Lung (tissue), 12 donors: Measurements from ENCODE around the gene KCNJ6. TPM values are rescaled to one million over a fixed set of nuclear protein-coding genes. Genes with fewer than 3 reads are reported as not detected.

ENCODE experiments used
- ATAC-seq: fragments of 200-7000 bp; cut with Tn5 transposase; one replicate; pipeline ENCODE4 v1.9.1; 2020; ENCODE audit warnings: moderate number of reproducible peaks; ENCODE audit not compliant: insufficient read depth, low FRiP score
- DNase-seq, 3 donors: peaks; one replicate each; pipeline ENCODE4 v3.0.0-alpha.2; 2013 to 2017
- H3K27ac ChIP-seq, 2 donors: one replicate each; pipeline ENCODE4 v1.5.1; 2013; ENCODE audit warnings: mild to moderate bottlenecking in 2 of 2, moderate library complexity in 2 of 2, control low read depth in 1 of 2, inconsistent platforms in 1 of 2, low read depth in 1 of 2, low read length in 1 of 2
- H3K27me3 ChIP-seq, 3 donors: one replicate each; pipeline ENCODE4 v1.5.1; 2013; ENCODE audit warnings: low read length in 2 of 3; ENCODE audit not compliant: control insufficient read depth in 3 of 3, insufficient read depth in 3 of 3
- H3K36me3 ChIP-seq, 4 donors: one replicate each; pipeline ENCODE4 v1.5.1; 2013; ENCODE audit warnings: low read length in 4 of 4, mild to moderate bottlenecking in 1 of 4, moderate library complexity in 1 of 4; ENCODE audit not compliant: control insufficient read depth in 4 of 4, insufficient read depth in 4 of 4
- H3K4me1 ChIP-seq, 5 donors: one replicate each; pipeline ENCODE4 v1.5.1; 2013; ENCODE audit warnings: low read length in 5 of 5, mild to moderate bottlenecking in 2 of 5, moderate library complexity in 1 of 5; ENCODE audit not compliant: control insufficient read depth in 5 of 5, insufficient read depth in 5 of 5
- H3K4me3 ChIP-seq: one replicate; pipeline ENCODE4 v1.5.1; 2013; ENCODE audit warnings: mild to moderate bottlenecking, control low read depth, moderate library complexity
- H3K9ac ChIP-seq, 2 donors: one replicate each; pipeline ENCODE4 v1.5.1; 2013; ENCODE audit warnings: low read length in 2 of 2, control low read depth in 1 of 2; ENCODE audit not compliant: insufficient read depth in 1 of 2
- H3K9me3 ChIP-seq, 4 donors: one replicate each; pipeline ENCODE4 v1.5.1; 2013; ENCODE audit warnings: low read length in 3 of 4, mild to moderate bottlenecking in 1 of 4, moderate library complexity in 1 of 4; ENCODE audit not compliant: control insufficient read depth in 4 of 4, insufficient read depth in 3 of 4
- WGBS, 2 donors: extraction: QIAGEN DNeasy Blood & Tissue Kit; methylation state at CpG; one replicate each; pipeline ENCODE4 v1.1.7; 2013; 5-methylcytosine and 5-hydroxymethylcytosine counted together
- polyA plus RNA-seq, 2 donors: library from polyadenylated mRNA; stranded (reverse); fragments of 200-250 nt; gene quantifications; one replicate each; pipeline ENCODE4 v1.2.1, GENCODE V29; 2013
- total RNA-seq, 2 donors: library from RNA; depleted of rRNA in 1 of 2; stranded (reverse); fragments of >200 nt in 1 of 2; gene quantifications; one replicate each; pipeline ENCODE4 v1.2.1, GENCODE V29; 2014 to 2021
- TF ChIP-seq, protein P1 (sequence below): IDR thresholded peaks from 2 replicates; pipeline ENCODE4 v1.5.1; 2012; ENCODE audit warnings: mild to moderate bottlenecking; ENCODE audit errors: control extremely low read depth, extremely low read depth
- donor health status: control.
- donor health status: control.
- donor health status: Bipolar disorder and iron deficiency.
- donor health status: healthy.
- donor health status: DM: yes; HTN: yes; CAD: no.

The KCNJ6 gene
- total and polyA plus RNA-seq, 4 donors = 0.01 to 0.31 (median 0.03) TPM

DNA sequence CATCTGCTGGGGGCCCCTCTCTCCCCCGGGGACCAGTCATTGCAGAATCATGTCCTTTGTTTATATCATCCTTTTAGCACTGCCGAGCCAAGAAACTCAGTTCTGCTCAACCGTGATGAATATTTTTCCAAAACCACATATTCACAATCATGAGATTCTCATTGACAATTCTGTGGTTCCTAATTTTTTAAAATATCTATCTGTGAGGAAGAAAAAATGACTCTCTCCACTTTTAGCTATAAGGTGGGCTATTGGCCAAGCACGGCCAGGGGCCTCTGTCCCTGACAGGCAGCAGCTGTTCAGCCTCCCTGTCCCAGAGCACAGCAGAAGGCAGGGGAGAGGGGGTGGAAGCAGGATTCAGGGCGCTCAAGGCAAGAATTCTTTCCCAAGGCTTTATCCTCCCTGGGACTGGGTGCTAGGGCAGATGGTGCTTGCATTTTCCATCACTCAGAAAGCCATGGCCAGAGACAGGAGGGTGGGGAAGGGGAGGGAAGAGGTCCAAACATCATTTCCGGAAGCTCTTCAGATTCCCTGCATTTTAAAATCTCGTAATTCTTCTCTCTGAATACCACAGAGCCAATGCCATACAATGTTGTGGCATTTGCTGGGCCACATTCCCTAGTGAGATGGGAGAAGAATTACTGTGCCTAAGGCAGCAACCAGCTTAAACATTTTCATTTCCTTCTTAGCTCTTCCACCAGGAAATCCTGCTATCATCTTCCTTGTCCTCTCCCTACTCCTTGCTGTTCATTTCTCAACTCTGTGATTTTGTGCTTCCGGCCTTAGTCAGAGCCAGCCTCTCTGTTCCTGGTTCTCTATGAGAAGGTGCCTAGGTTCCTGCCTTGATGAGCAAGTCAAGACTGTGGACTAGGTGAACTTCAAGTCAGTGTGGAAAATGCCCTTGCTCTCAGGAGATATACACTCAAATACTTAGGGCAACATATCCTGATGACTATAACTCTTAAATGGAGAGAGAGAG is 60.3 kb downstream of the KCNJ6 start:
- Histone ChIP-seq H3K27me3 (no peaks in the 10 kb centered on the region), H3K27ac (no peak overlapping the region), H3K9me3 (peaks cover 0 to 2% (median 0%) of the 10 kb centered on the region in 4 donors), H3K4me1 (peaks cover 0 to 18% (median 9%) of the 10 kb centered on the region in 5 donors), H3K9ac (no peak overlapping the region), H3K4me3 (no peak overlapping the region), H3K36me3 (no peaks in the 10 kb centered on the region)
- TF ChIP-seq, protein P1, sequence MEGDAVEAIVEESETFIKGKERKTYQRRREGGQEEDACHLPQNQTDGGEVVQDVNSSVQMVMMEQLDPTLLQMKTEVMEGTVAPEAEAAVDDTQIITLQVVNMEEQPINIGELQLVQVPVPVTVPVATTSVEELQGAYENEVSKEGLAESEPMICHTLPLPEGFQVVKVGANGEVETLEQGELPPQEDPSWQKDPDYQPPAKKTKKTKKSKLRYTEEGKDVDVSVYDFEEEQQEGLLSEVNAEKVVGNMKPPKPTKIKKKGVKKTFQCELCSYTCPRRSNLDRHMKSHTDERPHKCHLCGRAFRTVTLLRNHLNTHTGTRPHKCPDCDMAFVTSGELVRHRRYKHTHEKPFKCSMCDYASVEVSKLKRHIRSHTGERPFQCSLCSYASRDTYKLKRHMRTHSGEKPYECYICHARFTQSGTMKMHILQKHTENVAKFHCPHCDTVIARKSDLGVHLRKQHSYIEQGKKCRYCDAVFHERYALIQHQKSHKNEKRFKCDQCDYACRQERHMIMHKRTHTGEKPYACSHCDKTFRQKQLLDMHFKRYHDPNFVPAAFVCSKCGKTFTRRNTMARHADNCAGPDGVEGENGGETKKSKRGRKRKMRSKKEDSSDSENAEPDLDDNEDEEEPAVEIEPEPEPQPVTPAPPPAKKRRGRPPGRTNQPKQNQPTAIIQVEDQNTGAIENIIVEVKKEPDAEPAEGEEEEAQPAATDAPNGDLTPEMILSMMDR = no peak
- ATAC-seq (no peak), DNase-seq (peak; percentile 84 to 91 (median 90))
- 56 to 68% methylated on average over 8 of the region's 8 CpGs for WGBS, 2 donors

GRCh38 chr21:37855271-37855646 is 61.0 kb downstream of the KCNJ6 start:
- DNase-seq (no peak), ATAC-seq (no peak)
- H3K9ac ChIP-seq = no peak overlapping the region
- H3K27me3 ChIP-seq = no peaks in the 10 kb centered on the region
- no peak overlapping the region for H3K27ac ChIP-seq
- H3K9me3 ChIP-seq = peaks cover 0 to 2% (median 0%) of the 10 kb centered on the region in 4 donors
- TF ChIP-seq, protein P1 = no peak
- 81 to 94% methylated on average over 2 of the region's 2 CpGs for WGBS, 2 donors
- H3K4me1 ChIP-seq = peaks cover 0 to 18% (median 9%) of the 10 kb centered on the region in 5 donors
- no peak overlapping the region for H3K4me3 ChIP-seq
- no peaks in the 10 kb centered on the region for H3K36me3 ChIP-seq

DNA sequence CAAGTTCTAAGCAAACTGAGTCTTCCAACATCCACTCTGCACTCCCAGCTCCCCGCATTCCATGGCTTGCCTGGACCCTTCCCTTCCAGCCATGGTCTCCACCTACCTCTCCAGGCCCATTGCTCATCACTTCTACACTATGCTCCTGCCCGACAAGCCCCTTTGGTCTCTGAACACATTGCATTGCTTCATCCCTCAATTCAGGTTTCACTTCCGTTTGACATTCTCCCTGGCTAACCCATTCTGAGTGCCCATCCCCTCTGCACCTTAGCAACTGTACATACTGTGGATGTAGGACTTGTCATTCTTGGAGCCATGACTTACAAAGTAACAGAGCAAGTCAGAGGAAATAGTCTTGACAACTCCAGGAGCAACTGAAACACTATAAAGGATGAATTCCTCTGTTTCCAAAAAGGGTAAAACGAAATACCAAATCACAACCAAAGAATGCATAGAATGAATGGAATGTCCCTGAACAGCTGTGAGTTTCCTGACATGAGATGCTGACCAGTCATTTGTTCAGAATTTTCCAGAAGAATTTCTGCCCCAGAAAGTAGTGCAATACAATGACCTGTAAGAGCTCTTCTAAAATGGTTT is 66.7 kb downstream of the KCNJ6 start:
- Histone ChIP-seq H3K4me3 (no peak overlapping the region), H3K27ac (no peak overlapping the region), H3K36me3 (no peaks in the 10 kb centered on the region), H3K9ac (no peak overlapping the region), H3K27me3 (no peaks in the 10 kb centered on the region), H3K4me1 (peaks cover 0 to 10% (median 0%) of the 10 kb centered on the region in 5 donors), H3K9me3 (peaks cover 0 to 2% (median 0%) of the 10 kb centered on the region in 4 donors)
- 70 to 77% methylated on average over 4 of the region's 4 CpGs for WGBS, 2 donors
- no peak for DNase-seq
- ATAC-seq = no peak
- TF ChIP-seq, protein P1 = no peak
